ENCODE data around the gene PPIP5K2. TPM values are rescaled to one million over a fixed set of nuclear protein-coding genes. Genes with fewer than 3 reads are reported as not detected.

The PPIP5K2 gene
- total RNA-seq, 1 donor from 2014 or later = 24.6 TPM

- H3K9me3 ChIP-seq = no peaks in the 10 kb centered on the region
- intact Hi-C loops (cut with DNase I) = no loop called here
- DNase-seq (ENCODE audit: extremely low spot score in 2 of 2) = no peak
- H3K36me3 ChIP-seq = no peaks in the 10 kb centered on the region
- no peaks in the 10 kb centered on the region for H3K27me3 ChIP-seq
- TF ChIP-seq POLR2AphosphoS5 (IDR thresholded peaks at IDR 0.05; ENCODE audit: insufficient read depth in 1 of 2, low read depth in 1 of 2) (no peak), POLR2A (IDR thresholded peaks at IDR 0.05) (no peak), CTCF (IDR thresholded peaks at IDR 0.05) (no peak)
- H3K4me1 ChIP-seq = peaks cover 5% of the 10 kb centered on the region
- no peak overlapping the region for H3K4me3 ChIP-seq
- no peak overlapping the region for H3K27ac ChIP-seq
Observed at GRCh38 chr5:103255691-103256090, 135.6 kb downstream of the PPIP5K2 start.

- peaks cover 5% of the 10 kb centered on the region for H3K4me1 ChIP-seq
- intact Hi-C loops (cut with DNase I) = no loop called here
- no peak for TF ChIP-seq POLR2AphosphoS5 (IDR thresholded peaks at IDR 0.05; ENCODE audit: insufficient read depth in 1 of 2, low read depth in 1 of 2)
- TF ChIP-seq POLR2A (IDR thresholded peaks at IDR 0.05) = no peak
- TF ChIP-seq CTCF (IDR thresholded peaks at IDR 0.05) = no peak
Observed at GRCh38 chr5:103256178-103256577, 136.1 kb downstream of the PPIP5K2 start.

DNA sequence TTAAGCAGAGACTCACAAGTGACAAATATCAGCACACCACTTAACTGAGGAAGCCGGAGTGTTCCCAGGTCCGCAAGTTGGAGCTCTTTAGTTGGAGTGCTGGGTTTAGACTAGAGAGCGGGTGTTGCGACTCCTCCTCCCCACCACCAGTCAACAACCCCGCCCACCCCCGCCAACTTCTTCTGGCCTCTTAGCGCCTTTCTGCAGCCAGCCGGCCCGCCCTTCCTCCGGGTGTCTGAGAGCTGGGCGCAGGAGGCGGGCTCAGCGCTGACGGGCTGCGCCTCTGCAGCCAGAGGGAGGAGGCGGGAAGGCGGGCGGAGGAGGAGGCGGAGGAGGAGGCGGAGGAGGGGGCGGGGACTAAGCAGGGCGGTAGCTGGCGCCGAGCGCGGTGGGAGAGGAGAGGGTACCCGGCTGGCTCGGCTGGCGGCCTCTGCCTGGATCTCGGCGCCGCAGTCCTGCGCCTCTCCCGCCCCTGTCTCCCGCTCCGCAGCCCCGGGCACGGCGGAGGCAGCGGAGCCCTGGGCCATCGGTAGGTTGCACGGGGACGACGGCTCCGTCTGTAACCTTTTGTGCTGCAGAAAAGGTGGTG, 138.4 kb downstream of the PPIP5K2 start, which contains the start of gene MACIR:
TSS of gene MACIR (plus strand) at position 396 of the 589 bp plus-strand sequence. CDS start 17,157 bp downstream, outside the sequence.
- peaks cover 13% of the 10 kb centered on the region for H3K4me1 ChIP-seq
- DNase-seq (ENCODE audit: extremely low spot score in 2 of 2) = peak; percentile 96 to 97
- H3K4me3 ChIP-seq = peak within 1 kb of the TSS; percentile 87 to 99
- no peaks in the 10 kb centered on the region for H3K9me3 ChIP-seq
- intact Hi-C loops (cut with DNase I) = no loop called here
- TF ChIP-seq POLR2A (IDR thresholded peaks at IDR 0.05) (peak in 1 of 2 donors; percentile 5), CTCF (IDR thresholded peaks at IDR 0.05) (no peak), POLR2AphosphoS5 (IDR thresholded peaks at IDR 0.05; ENCODE audit: insufficient read depth in 1 of 2, low read depth in 1 of 2) (peak; percentile 67 to 83)
- H3K36me3 ChIP-seq = no peaks in the 10 kb centered on the region
- H3K27me3 ChIP-seq = no peaks in the 10 kb centered on the region
- H3K27ac ChIP-seq = peak within 1 kb of the TSS; percentile 86

More at GRCh38 chr5:103256178-103256577, 136.1 kb downstream of the PPIP5K2 start:
- H3K4me3 ChIP-seq = no peak overlapping the region
- H3K27me3 ChIP-seq = no peaks in the 10 kb centered on the region
- no peaks in the 10 kb centered on the region for H3K9me3 ChIP-seq
- DNase-seq (ENCODE audit: extremely low spot score in 2 of 2) = no peak
- H3K27ac ChIP-seq = no peak overlapping the region
- no peaks in the 10 kb centered on the region for H3K36me3 ChIP-seq

DNA sequence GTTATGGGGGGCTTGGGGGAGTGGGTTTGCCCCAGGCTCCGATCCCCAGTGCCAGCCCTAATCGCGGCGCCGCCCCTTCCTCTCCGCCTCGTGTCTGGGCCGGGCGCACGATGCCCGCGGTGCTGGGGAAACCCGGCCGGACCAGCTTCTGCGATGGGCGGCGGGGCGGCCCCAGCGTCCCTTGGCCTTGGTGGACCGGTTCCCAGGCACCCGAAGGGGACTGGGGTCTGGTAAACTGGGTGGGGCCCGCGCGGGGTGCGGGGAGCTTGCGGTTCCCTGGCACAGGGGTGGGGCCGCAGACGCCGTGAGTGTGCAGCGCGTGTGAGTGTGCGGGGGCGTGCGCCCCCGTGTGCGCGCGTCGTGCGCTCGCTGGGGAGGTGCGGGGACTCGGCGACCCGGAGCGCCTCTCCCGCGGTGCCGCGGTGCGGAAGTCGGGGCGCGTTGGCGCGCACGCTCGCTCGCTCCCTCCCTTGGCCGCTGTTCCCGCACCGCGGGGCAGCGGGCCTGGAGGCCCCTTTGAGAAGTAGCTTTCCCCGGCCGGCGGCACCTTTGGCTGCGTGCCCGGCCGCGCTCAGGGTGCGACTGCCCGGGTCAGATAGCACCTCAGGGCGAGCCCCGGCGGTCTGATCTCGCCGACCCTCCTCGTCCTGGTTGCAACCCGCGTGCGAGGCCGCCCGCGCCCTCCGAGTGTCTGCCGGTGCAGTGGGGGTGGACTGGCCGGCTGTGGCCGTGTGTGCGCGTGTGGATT, 139.0 kb downstream of the PPIP5K2 start:
- intact Hi-C loops (cut with DNase I) = no loop called here
- H3K27me3 ChIP-seq = no peaks in the 10 kb centered on the region
- DNase-seq (ENCODE audit: extremely low spot score in 2 of 2) = no peak
- H3K4me3 ChIP-seq = peak overlapping the region; percentile 87 to 99
- H3K9me3 ChIP-seq = no peaks in the 10 kb centered on the region
- H3K27ac ChIP-seq = peak overlapping the region; percentile 86
- H3K36me3 ChIP-seq = no peaks in the 10 kb centered on the region
- H3K4me1 ChIP-seq = peaks cover 13% of the 10 kb centered on the region
- TF ChIP-seq CTCF (IDR thresholded peaks at IDR 0.05) (no peak), POLR2AphosphoS5 (IDR thresholded peaks at IDR 0.05; ENCODE audit: insufficient read depth in 1 of 2, low read depth in 1 of 2) (peak in 1 of 2 donors; percentile 50)
